Psoas muscle (tissue), 8 donors: Measurements from ENCODE around the gene C1orf21. TPM values are rescaled to one million over a fixed set of nuclear protein-coding genes. Genes with fewer than 3 reads are reported as not detected.

Source experiments
- ATAC-seq, 4 donors: fragments of 200-7000 bp; cut with Tn5 transposase; one replicate each; pipeline ENCODE4 v1.9.1; 2020; ENCODE audit warnings: moderate library complexity in 3 of 4, mild to moderate bottlenecking in 2 of 4
- DNase-seq, 2 donors: peaks; one replicate each; pipeline ENCODE4 v3.0.0-alpha.2; 2020
- H3K27ac ChIP-seq: fragments of 200-600 bp; one replicate; pipeline ENCODE4 v1.8.0; 2022
- H3K27me3 ChIP-seq, 3 donors: fragments of 200-600 bp in 1 of 3; one replicate each; pipeline versions ENCODE4 v1.6.1 to v1.8.0; 2013 to 2022; ENCODE audit warnings: low read length in 2 of 3, mild to moderate bottlenecking in 2 of 3, moderate library complexity in 1 of 3; ENCODE audit not compliant: insufficient read depth in 3 of 3
- H3K36me3 ChIP-seq, 2 donors: fragments of 200-600 bp in 1 of 2; one replicate each; pipeline versions ENCODE4 v1.6.1 to v1.8.0; 2013 to 2022; ENCODE audit warnings: low read depth in 1 of 2, mild to moderate bottlenecking in 1 of 2, moderate library complexity in 1 of 2; ENCODE audit not compliant: insufficient read depth in 1 of 2
- H3K4me1 ChIP-seq: fragments of 200-600 bp; one replicate; pipeline ENCODE4 v1.8.0; 2022
- H3K4me3 ChIP-seq: fragments of 200-600 bp; one replicate; pipeline ENCODE4 v1.8.0; 2022; ENCODE audit warnings: mild to moderate bottlenecking
- H3K9me3 ChIP-seq: fragments of 200-600 bp; one replicate; pipeline ENCODE4 v1.8.0; 2022
- CTCF ChIP-seq: fragments of 200-600 bp; IDR thresholded peaks from one replicate; pipeline ENCODE4 v1.8.0; 2022; ENCODE audit warnings: antibody characterized with exemption
- whole genome bisulfite sequencing, 3 donors: extraction: QIAGEN DNeasy Blood & Tissue Kit; methylation state at CpG; one replicate each; pipeline versions ENCODE4 v1.1.6 to v1.1.7; 2013; 5-methylcytosine and 5-hydroxymethylcytosine counted together
- intact Hi-C, 2 donors: fragments of 100-400 bp; cut with DNase I; formaldehyde crosslinking; loops; one replicate each; pipeline versions ENCODE4 v1.11.0 to v1.14.2; 2022
- polyA plus RNA-seq, 3 donors: library from polyadenylated mRNA; stranded (reverse); fragments of 200-250 nt; gene quantifications; one replicate each; pipeline ENCODE4 v1.2.3, GENCODE V29; 2013
- total RNA-seq, 4 donors: library from RNA; stranded (reverse); fragmentation: NEBNext Ultra II Directional in 2 of 4; extraction: Animal tissue kit (Norgen Biotek cat#: 25700) in 2 of 4; gene quantifications; one replicate each; pipeline versions ENCODE4 v1.2.1 to v1.2.4, GENCODE V29; 2021 to 2023
- donor health status: healthy with polysubstance abuse.
- donor health status: DM: no; HTN: no; CAD: no; lungs with moderate emphysema.
- donor health status: Bipolar disorder and iron deficiency.
- donor health status: healthy.
- donor health status: DM: yes; HTN: yes; CAD: no.
- donor health status: DM: no; HTN: no; CAD: no.
- donor health status: DM: no; HTN: no; CAD: no.
- donor health status: DM: yes; HTN: yes; CAD: no.

Gene C1orf21
- total and polyA plus RNA-seq, 7 donors = 55.5 to 216 (median 171) TPM

GRCh38 chr1:184482136-184482535, 95.3 kb downstream of the C1orf21 start:
- peaks cover 70% of the 10 kb centered on the region for H3K4me1 ChIP-seq
- peak; percentile 63 to 74 for DNase-seq
- H3K27me3 ChIP-seq = no peaks in the 10 kb centered on the region
- intact Hi-C loops = loop anchor here (5.0 to 10.0 kb wide), 2 partner anchors 90 to 183 kb away; no protein-coding TSS in a partner anchor
- peak; percentile 14 to 40 (median 34) for ATAC-seq
- H3K27ac ChIP-seq = peak overlapping the region; percentile 87
- peaks cover 0 to 27% of the 10 kb centered on the region in 2 donors for H3K36me3 ChIP-seq
- 10 to 27% (median 12%) methylated on average over 5 of the region's 5 CpGs for WGBS, 3 donors
- peak overlapping the region; percentile 13 for H3K4me3 ChIP-seq
- TF ChIP-seq CTCF = no peak
- no peaks in the 10 kb centered on the region for H3K9me3 ChIP-seq

GRCh38 chr1:184483101-184483683, 96.4 kb downstream of the C1orf21 start:
- intact Hi-C loops = loop anchor here (5.0 to 10.0 kb wide), 2 partner anchors 91 to 182 kb away; no protein-coding TSS in a partner anchor
- WGBS, 3 donors = 19 to 44% (median 21%) methylated on average over 3 of the region's 3 CpGs
- H3K4me1 ChIP-seq = peaks cover 81% of the 10 kb centered on the region
- peaks cover 0 to 16% of the 10 kb centered on the region in 2 donors for H3K36me3 ChIP-seq
- peak; percentile 86 to 89 (median 86) for ATAC-seq
- no peaks in the 10 kb centered on the region for H3K9me3 ChIP-seq
- DNase-seq = peak; percentile 54 to 68
- peak overlapping the region; percentile 87 for H3K27ac ChIP-seq
- H3K27me3 ChIP-seq = no peaks in the 10 kb centered on the region
- no peak overlapping the region for H3K4me3 ChIP-seq
- peak; percentile 18 for TF ChIP-seq CTCF

- no peaks in the 10 kb centered on the region for H3K9me3 ChIP-seq
- H3K4me3 ChIP-seq = peak overlapping the region; percentile 2
- ATAC-seq (peak in 3 of 4 donors; percentile 35 to 58 (median 48)), DNase-seq (no peak)
- no peak for TF ChIP-seq CTCF
- H3K36me3 ChIP-seq = no peaks in the 10 kb centered on the region
- intact Hi-C loops = loop anchor here in 1 of 2 donors (10.0 kb wide), 1 partner anchor 179 kb away; no protein-coding TSS in a partner anchor
- no peaks in the 10 kb centered on the region for H3K27me3 ChIP-seq
- H3K4me1 ChIP-seq = peaks cover 96% of the 10 kb centered on the region
- WGBS, 3 donors = 35 to 49% (median 39%) methylated on average over 9 of the region's 9 CpGs
- peak overlapping the region; percentile 87 for H3K27ac ChIP-seq
Measured at GRCh38 chr1:184485751-184486723, 99.2 kb downstream of the C1orf21 start.

- H3K36me3 ChIP-seq = no peaks in the 10 kb centered on the region
- H3K27me3 ChIP-seq = no peaks in the 10 kb centered on the region
- H3K4me3 ChIP-seq = no peak overlapping the region
- DNase-seq (no peak), ATAC-seq (no peak)
- H3K4me1 ChIP-seq = peaks cover 93% of the 10 kb centered on the region
- intact Hi-C loops = loop anchor here in 1 of 2 donors (10.0 kb wide), 1 partner anchor 178 kb away; no protein-coding TSS in a partner anchor
- no peaks in the 10 kb centered on the region for H3K9me3 ChIP-seq
- no peak for TF ChIP-seq CTCF
- H3K27ac ChIP-seq = peak overlapping the region; percentile 87
- WGBS, 3 donors = 35 to 64% (median 39%) methylated on average over 6 of the region's 6 CpGs
Measured at GRCh38 chr1:184486761-184487445, 100.1 kb downstream of the C1orf21 start.
